Measurements from ENCODE around the gene PLA2R1. TPM values are rescaled to one million over a fixed set of nuclear protein-coding genes. Genes with fewer than 3 reads are reported as not detected.
"Not testable (repeated sequence)": the region's sequence is repeated elsewhere in the genome, so short reads cannot be mapped to it uniquely, and the experiment has no call there.

Gene PLA2R1
- total RNA-seq, 1 donor from 2014 or later, result 0.34 TPM

DNA sequence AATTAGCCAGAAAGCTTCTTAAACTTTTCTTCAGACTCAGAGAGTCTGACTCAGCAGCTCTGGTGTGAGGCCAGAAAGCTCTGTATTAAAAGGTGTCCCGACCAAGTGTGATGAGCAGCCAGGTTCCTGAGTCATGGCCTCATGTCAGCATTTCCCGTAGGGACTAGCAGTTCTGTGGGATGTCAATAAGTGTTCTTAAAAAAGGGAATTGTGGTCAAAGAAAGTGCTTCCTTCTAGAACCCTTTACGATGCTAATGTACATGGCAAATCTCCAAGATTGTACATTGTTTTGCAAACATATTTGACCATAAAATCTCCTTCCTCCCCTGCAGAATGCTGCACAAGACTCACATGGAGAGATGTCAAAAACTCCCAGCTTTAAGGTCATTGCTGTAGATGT is 80.1 kb downstream of the PLA2R1 start:
- Mint-ChIP-seq H3K9me3 (ENCODE audit: unreplicated experiment) (no peaks in the 10 kb centered on the region), H3K4me3 (ENCODE audit: unreplicated experiment) (no peak overlapping the region), H3K27me3 (ENCODE audit: unreplicated experiment) (no peaks in the 10 kb centered on the region), H3K27ac (ENCODE audit: unreplicated experiment) (no peak overlapping the region), H3K36me3 (ENCODE audit: unreplicated experiment) (no peaks in the 10 kb centered on the region), H3K4me1 (ENCODE audit: low read depth, unreplicated experiment) (no peaks in the 10 kb centered on the region)
- no peak for DNase-seq
- no peak for TF ChIP-seq CTCF (IDR thresholded peaks at IDR 0.05; ENCODE audit: partially characterized antibody, unreplicated experiment)

GRCh38 chr2:159976527-159977160 is 85.8 kb downstream of the PLA2R1 start:
- H3K9me3 Mint-ChIP-seq (ENCODE audit: unreplicated experiment), result no peaks in the 10 kb centered on the region
- no peak for TF ChIP-seq CTCF (IDR thresholded peaks at IDR 0.05; ENCODE audit: partially characterized antibody, unreplicated experiment)
- H3K4me1 Mint-ChIP-seq (ENCODE audit: low read depth, unreplicated experiment), result no peaks in the 10 kb centered on the region
- DNase-seq, result no peak
- no peak overlapping the region for H3K27ac Mint-ChIP-seq (ENCODE audit: unreplicated experiment)
- no peak overlapping the region for H3K4me3 Mint-ChIP-seq (ENCODE audit: unreplicated experiment)
- no peaks in the 10 kb centered on the region for H3K36me3 Mint-ChIP-seq (ENCODE audit: unreplicated experiment)
- no peaks in the 10 kb centered on the region for H3K27me3 Mint-ChIP-seq (ENCODE audit: unreplicated experiment)

DNA sequence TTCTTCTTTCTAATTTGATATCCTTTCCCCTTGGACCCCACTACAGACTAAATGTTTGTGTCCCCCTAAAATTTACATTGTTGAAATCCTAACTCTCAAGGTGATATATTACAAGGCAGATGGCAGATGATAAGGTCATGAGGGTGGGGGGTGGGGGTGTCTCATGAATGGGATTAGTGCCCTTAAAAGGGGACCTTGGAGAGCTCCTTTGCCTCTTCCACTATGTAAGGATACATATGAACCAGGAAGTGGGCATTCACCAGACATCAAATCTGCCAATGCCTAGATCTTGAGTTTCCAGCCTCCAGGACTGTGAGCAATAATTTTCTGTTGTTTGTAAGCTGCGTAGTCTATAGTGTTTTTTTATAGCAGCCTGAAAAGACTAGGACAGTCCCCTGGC is 89.1 kb downstream of the PLA2R1 start:
- Mint-ChIP-seq H3K4me3 (ENCODE audit: unreplicated experiment) (no peak overlapping the region), H3K4me1 (ENCODE audit: low read depth, unreplicated experiment) (no peaks in the 10 kb centered on the region), H3K27ac (ENCODE audit: unreplicated experiment) (no peak overlapping the region)

GRCh38 chr2:159971365-159972152 is 90.9 kb downstream of the PLA2R1 start:
- Mint-ChIP-seq H3K9me3 (ENCODE audit: unreplicated experiment) (no peaks in the 10 kb centered on the region), H3K4me1 (ENCODE audit: low read depth, unreplicated experiment) (no peaks in the 10 kb centered on the region), H3K27ac (ENCODE audit: unreplicated experiment) (no peak overlapping the region), H3K27me3 (ENCODE audit: unreplicated experiment) (no peaks in the 10 kb centered on the region), H3K36me3 (ENCODE audit: unreplicated experiment) (no peaks in the 10 kb centered on the region), H3K4me3 (ENCODE audit: unreplicated experiment) (no peak overlapping the region)
- no peak for DNase-seq
- TF ChIP-seq CTCF (IDR thresholded peaks at IDR 0.05; ENCODE audit: partially characterized antibody, unreplicated experiment), result no peak

More for the DNA sequence above, 89.1 kb downstream of the PLA2R1 start:
- Mint-ChIP-seq H3K9me3 (ENCODE audit: unreplicated experiment) (no peaks in the 10 kb centered on the region), H3K36me3 (ENCODE audit: unreplicated experiment) (no peaks in the 10 kb centered on the region), H3K27me3 (ENCODE audit: unreplicated experiment) (no peaks in the 10 kb centered on the region)
- no peak for TF ChIP-seq CTCF (IDR thresholded peaks at IDR 0.05; ENCODE audit: partially characterized antibody, unreplicated experiment)
- DNase-seq, result no peak

- not testable (repeated sequence) for DNase-seq; H3K9me3 Mint-ChIP-seq (ENCODE audit: unreplicated experiment); H3K27ac Mint-ChIP-seq (ENCODE audit: unreplicated experiment); H3K4me3 Mint-ChIP-seq (ENCODE audit: unreplicated experiment); H3K4me1 Mint-ChIP-seq (ENCODE audit: low read depth, unreplicated experiment); H3K36me3 Mint-ChIP-seq (ENCODE audit: unreplicated experiment); H3K27me3 Mint-ChIP-seq (ENCODE audit: unreplicated experiment)
These were observed 91.9 kb downstream of the PLA2R1 start for GRCh38 chr2:159970548-159970947.
